HepG2 (cell line): ENCODE results near the gene MYL6. TPM values are rescaled to one million over a fixed set of nuclear protein-coding genes. Genes with fewer than 3 reads are reported as not detected.

ENCODE experiments used
- polyA plus RNA-seq, 8 experiments: library from polyadenylated mRNA; depleted of rRNA in 3 of 8; stranded (reverse) in 7 of 8; unstranded in 1 of 8; fragments of >200 nt; fragmentation: Illumina TruSeq in 4 of 8; extraction: Trizol in 4 of 8; gene quantifications; 2 replicates each; pipeline versions ENCODE4 v1.2.1 to v1.2.3, GENCODE V29; 2011 to 2016; ENCODE audit warnings: low read depth in 4 of 8, missing spikeins in 1 of 8, mixed read lengths in 1 of 8; ENCODE audit not compliant: insufficient read depth in 1 of 8
- total RNA-seq, 5 experiments: library from RNA; depleted of rRNA; stranded (reverse); fragments of >200 nt; fragmentation: Illumina TruSeq; extraction: Trizol; gene quantifications; 2 replicates each; pipeline ENCODE4 v1.2.3, GENCODE V29; 2016; ENCODE audit warnings: low read depth in 1 of 5

Gene MYL6
- total and polyA plus RNA-seq, 2 of the 13 experiments (the other 11 are each of a cell fraction or from before 2014, with no cell fraction given): 1,127 to 1,192 TPM

Other genes with a start within 250 kb of the MYL6 start
- 51.8 and 57.9 TPM in 2 replicates for gene PYM1, start 230.5 kb upstream of the MYL6 start, total RNA-seq (2016; rRNA removed; fragmentation: Illumina TruSeq; extraction: Trizol)
- 40.7 and 44.0 TPM in 2 replicates for gene PYM1, start 230.5 kb upstream of the MYL6 start, polyA plus RNA-seq (2011; rRNA removed)
- gene DGKA, start 227.2 kb upstream of the MYL6 start, total RNA-seq (2016; rRNA removed; fragmentation: Illumina TruSeq; extraction: Trizol): 2.4 and 2.7 TPM in 2 replicates
- 5.4 and 7.6 TPM in 2 replicates for gene DGKA, start 227.2 kb upstream of the MYL6 start, polyA plus RNA-seq (2011; rRNA removed)
- 0.35 and 0.49 TPM in 2 replicates for gene PMEL, start 192.3 kb upstream of the MYL6 start, total RNA-seq (2016; rRNA removed; fragmentation: Illumina TruSeq; extraction: Trizol)
- gene PMEL, start 192.3 kb upstream of the MYL6 start, polyA plus RNA-seq (2011; rRNA removed): 3.3 and 3.4 TPM in 2 replicates
- 47.5 and 52.0 TPM in 2 replicates for gene CDK2, start 191.5 kb upstream of the MYL6 start, total RNA-seq (2016; rRNA removed; fragmentation: Illumina TruSeq; extraction: Trizol)
- 42.0 and 52.6 TPM in 2 replicates for gene CDK2, start 191.5 kb upstream of the MYL6 start, polyA plus RNA-seq (2011; rRNA removed)
- 26.0 and 33.1 TPM in 2 replicates for gene RAB5B, start 184.3 kb upstream of the MYL6 start, total RNA-seq (2016; rRNA removed; fragmentation: Illumina TruSeq; extraction: Trizol)
- 68.3 and 70.4 TPM in 2 replicates for gene RAB5B, start 184.3 kb upstream of the MYL6 start, polyA plus RNA-seq (2011; rRNA removed)
- gene SUOX, start 161.1 kb upstream of the MYL6 start, total RNA-seq (2016; rRNA removed; fragmentation: Illumina TruSeq; extraction: Trizol): 23.9 and 24.6 TPM in 2 replicates
- 25.9 and 28.9 TPM in 2 replicates for gene SUOX, start 161.1 kb upstream of the MYL6 start, polyA plus RNA-seq (2011; rRNA removed)
- gene IKZF4, start 137.3 kb upstream of the MYL6 start, total RNA-seq (2016; rRNA removed; fragmentation: Illumina TruSeq; extraction: Trizol): 0.58 and 0.76 TPM in 2 replicates
- gene IKZF4, start 137.3 kb upstream of the MYL6 start, polyA plus RNA-seq (2011; rRNA removed): 2.2 TPM in 2 replicates
- gene RPS26, start 116.4 kb upstream of the MYL6 start, total RNA-seq (2016; rRNA removed; fragmentation: Illumina TruSeq; extraction: Trizol): 421 and 486 TPM in 2 replicates
- 137 and 150 TPM in 2 replicates for gene RPS26, start 116.4 kb upstream of the MYL6 start, polyA plus RNA-seq (2011; rRNA removed)
- gene ERBB3, start 78.2 kb upstream of the MYL6 start, total RNA-seq (2016; rRNA removed; fragmentation: Illumina TruSeq; extraction: Trizol): 55.2 and 93.6 TPM in 2 replicates
- 358 and 371 TPM in 2 replicates for gene ERBB3, start 78.2 kb upstream of the MYL6 start, polyA plus RNA-seq (2011; rRNA removed)
- gene PA2G4, start 53.8 kb upstream of the MYL6 start, total RNA-seq (2016; rRNA removed; fragmentation: Illumina TruSeq; extraction: Trizol): 240 and 281 TPM in 2 replicates
- gene PA2G4, start 53.8 kb upstream of the MYL6 start, polyA plus RNA-seq (2011; rRNA removed): 115 and 147 TPM in 2 replicates
- 4,012 and 4,443 TPM in 2 replicates for gene RPL41, start 41.7 kb upstream of the MYL6 start, total RNA-seq (2016; rRNA removed; fragmentation: Illumina TruSeq; extraction: Trizol)
- 6,595 and 7,670 TPM in 2 replicates for gene RPL41, start 41.7 kb upstream of the MYL6 start, polyA plus RNA-seq (2011; rRNA removed)
- gene ZC3H10, start 40.1 kb upstream of the MYL6 start, total RNA-seq (2016; rRNA removed; fragmentation: Illumina TruSeq; extraction: Trizol): 1.9 and 2.3 TPM in 2 replicates
- 0.70 and 0.98 TPM in 2 replicates for gene ZC3H10, start 40.1 kb upstream of the MYL6 start, polyA plus RNA-seq (2011; rRNA removed)
- 30.1 and 66.9 TPM in 2 replicates for gene ESYT1, start 30.1 kb upstream of the MYL6 start, total RNA-seq (2016; rRNA removed; fragmentation: Illumina TruSeq; extraction: Trizol)
- 71.0 and 80.1 TPM in 2 replicates for gene ESYT1, start 30.1 kb upstream of the MYL6 start, polyA plus RNA-seq (2011; rRNA removed)
- 75.7 and 76.5 TPM in 2 replicates for gene MYL6B, start 5.8 kb upstream of the MYL6 start, total RNA-seq (2016; rRNA removed; fragmentation: Illumina TruSeq; extraction: Trizol)
- gene MYL6B, start 5.8 kb upstream of the MYL6 start, polyA plus RNA-seq (2011; rRNA removed): 81.4 and 88.7 TPM in 2 replicates
- 13.1 and 21.3 TPM in 2 replicates for gene SMARCC2, start 31.1 kb downstream of the MYL6 start, total RNA-seq (2016; rRNA removed; fragmentation: Illumina TruSeq; extraction: Trizol)
- gene SMARCC2, start 31.1 kb downstream of the MYL6 start, polyA plus RNA-seq (2011; rRNA removed): 21.0 and 24.1 TPM in 2 replicates
- 27.1 and 32.9 TPM in 2 replicates for gene RNF41, start 63.6 kb downstream of the MYL6 start, total RNA-seq (2016; rRNA removed; fragmentation: Illumina TruSeq; extraction: Trizol)
- 39.4 and 46.7 TPM in 2 replicates for gene RNF41, start 63.6 kb downstream of the MYL6 start, polyA plus RNA-seq (2011; rRNA removed)
- 31.2 and 33.2 TPM in 2 replicates for gene NABP2, start 66.0 kb downstream of the MYL6 start, total RNA-seq (2016; rRNA removed; fragmentation: Illumina TruSeq; extraction: Trizol)
- gene NABP2, start 66.0 kb downstream of the MYL6 start, polyA plus RNA-seq (2011; rRNA removed): 27.9 and 35.5 TPM in 2 replicates
- 39.7 and 101 TPM in 2 replicates for gene SLC39A5, start 71.7 kb downstream of the MYL6 start, total RNA-seq (2016; rRNA removed; fragmentation: Illumina TruSeq; extraction: Trizol)
- gene SLC39A5, start 71.7 kb downstream of the MYL6 start, polyA plus RNA-seq (2011; rRNA removed): 59.7 and 80.6 TPM in 2 replicates
- 7.8 and 22.0 TPM in 2 replicates for gene ANKRD52, start 100.0 kb downstream of the MYL6 start, total RNA-seq (2016; rRNA removed; fragmentation: Illumina TruSeq; extraction: Trizol)
- gene ANKRD52, start 100.0 kb downstream of the MYL6 start, polyA plus RNA-seq (2011; rRNA removed): 9.2 and 11.2 TPM in 2 replicates
- gene COQ10A, start 108.6 kb downstream of the MYL6 start, total RNA-seq (2016; rRNA removed; fragmentation: Illumina TruSeq; extraction: Trizol): 18.6 and 21.0 TPM in 2 replicates
- gene COQ10A, start 108.6 kb downstream of the MYL6 start, polyA plus RNA-seq (2011; rRNA removed): 35.3 and 37.3 TPM in 2 replicates
- gene CS, start 142.0 kb downstream of the MYL6 start, total RNA-seq (2016; rRNA removed; fragmentation: Illumina TruSeq; extraction: Trizol): 175 and 243 TPM in 2 replicates
- gene CS, start 142.0 kb downstream of the MYL6 start, polyA plus RNA-seq (2011; rRNA removed): 173 and 177 TPM in 2 replicates
- 246 and 356 TPM in 2 replicates for gene CNPY2, start 157.6 kb downstream of the MYL6 start, total RNA-seq (2016; rRNA removed; fragmentation: Illumina TruSeq; extraction: Trizol)
- gene CNPY2, start 157.6 kb downstream of the MYL6 start, polyA plus RNA-seq (2011; rRNA removed): 250 and 285 TPM in 2 replicates
- gene PAN2, start 175.6 kb downstream of the MYL6 start, total RNA-seq (2016; rRNA removed; fragmentation: Illumina TruSeq; extraction: Trizol): 14.8 and 27.2 TPM in 2 replicates
- gene PAN2, start 175.6 kb downstream of the MYL6 start, polyA plus RNA-seq (2011; rRNA removed): 61.1 and 68.5 TPM in 2 replicates
- 0.35 and 0.51 TPM in 2 replicates for gene IL23A, start 180.5 kb downstream of the MYL6 start, total RNA-seq (2016; rRNA removed; fragmentation: Illumina TruSeq; extraction: Trizol)
- 0.33 and 0.72 TPM in 2 replicates for gene IL23A, start 180.5 kb downstream of the MYL6 start, polyA plus RNA-seq (2011; rRNA removed)
- 41.6 and 43.5 TPM in 2 replicates for gene STAT2, start 201.7 kb downstream of the MYL6 start, total RNA-seq (2016; rRNA removed; fragmentation: Illumina TruSeq; extraction: Trizol)
- gene STAT2, start 201.7 kb downstream of the MYL6 start, polyA plus RNA-seq (2011; rRNA removed): 84.6 and 107 TPM in 2 replicates
- gene APOF, start 204.5 kb downstream of the MYL6 start, total RNA-seq (2016; rRNA removed; fragmentation: Illumina TruSeq; extraction: Trizol): 1.7 and 3.3 TPM in 2 replicates
- 23.9 and 27.5 TPM in 2 replicates for gene APOF, start 204.5 kb downstream of the MYL6 start, polyA plus RNA-seq (2011; rRNA removed)